Measurements from ENCODE around the gene ORAI3.

DNA sequence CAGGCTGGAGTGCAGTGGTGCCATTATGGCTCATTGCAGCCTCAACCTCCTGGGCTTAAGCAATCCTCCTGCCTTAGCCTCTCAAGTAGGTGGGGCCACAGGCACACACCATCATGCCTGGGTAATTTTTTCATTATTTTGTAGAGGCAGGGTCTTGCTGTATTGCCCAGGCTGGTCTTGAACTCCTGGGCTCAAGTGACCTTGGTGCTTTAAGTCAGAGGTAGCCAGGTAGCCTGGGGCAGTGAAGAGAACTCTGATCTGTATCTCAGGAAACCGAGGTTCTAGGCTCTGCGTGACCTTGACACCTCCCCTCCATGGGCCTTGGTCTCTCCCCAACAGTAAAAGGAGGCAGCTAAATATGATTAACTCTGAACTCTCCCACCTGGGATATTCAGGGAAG, 49.1 kb upstream of the ORAI3 start:
- TF ChIP-seq, protein P1, sequence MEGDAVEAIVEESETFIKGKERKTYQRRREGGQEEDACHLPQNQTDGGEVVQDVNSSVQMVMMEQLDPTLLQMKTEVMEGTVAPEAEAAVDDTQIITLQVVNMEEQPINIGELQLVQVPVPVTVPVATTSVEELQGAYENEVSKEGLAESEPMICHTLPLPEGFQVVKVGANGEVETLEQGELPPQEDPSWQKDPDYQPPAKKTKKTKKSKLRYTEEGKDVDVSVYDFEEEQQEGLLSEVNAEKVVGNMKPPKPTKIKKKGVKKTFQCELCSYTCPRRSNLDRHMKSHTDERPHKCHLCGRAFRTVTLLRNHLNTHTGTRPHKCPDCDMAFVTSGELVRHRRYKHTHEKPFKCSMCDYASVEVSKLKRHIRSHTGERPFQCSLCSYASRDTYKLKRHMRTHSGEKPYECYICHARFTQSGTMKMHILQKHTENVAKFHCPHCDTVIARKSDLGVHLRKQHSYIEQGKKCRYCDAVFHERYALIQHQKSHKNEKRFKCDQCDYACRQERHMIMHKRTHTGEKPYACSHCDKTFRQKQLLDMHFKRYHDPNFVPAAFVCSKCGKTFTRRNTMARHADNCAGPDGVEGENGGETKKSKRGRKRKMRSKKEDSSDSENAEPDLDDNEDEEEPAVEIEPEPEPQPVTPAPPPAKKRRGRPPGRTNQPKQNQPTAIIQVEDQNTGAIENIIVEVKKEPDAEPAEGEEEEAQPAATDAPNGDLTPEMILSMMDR (IDR thresholded peaks at IDR 0.05) = no peak
- no peak for TF ChIP-seq POLR2A (IDR thresholded peaks at IDR 0.05)

All from thyroid gland (tissue), 4 donors.